Brain microvascular endothelial cell (primary cell): Measurements from ENCODE around the gene KLHDC9.

Experiments
- DNase-seq: peaks from one replicate; pipeline ENCODE4 v3.0.0-alpha.2; 2020
- H3K27ac ChIP-seq: fragments of 250-450 bp; sonication (Bioruptor Pico); 2 replicates; pipeline ENCODE4 v1.5.1; 2020; ENCODE audit warnings: mild to moderate bottlenecking, moderate library complexity
- H3K27me3 ChIP-seq: fragments of 250-450 bp; sonication (Bioruptor Pico); replicated peaks from 2 replicates; pipeline ENCODE4 v1.5.1; 2020; ENCODE audit warnings: mild to moderate bottlenecking
- H3K36me3 ChIP-seq: fragments of 250-450 bp; sonication (Bioruptor Pico); replicated peaks from 2 replicates; pipeline ENCODE4 v1.5.1; 2020; ENCODE audit warnings: mild to moderate bottlenecking
- H3K4me3 ChIP-seq: 2 replicates; pipeline ENCODE4 v1.5.1; 2011; ENCODE audit warnings: low read depth, mild to moderate bottlenecking, control low read depth, low read length, moderate library complexity
- CTCF ChIP-seq: IDR thresholded peaks from 2 replicates; pipeline ENCODE4 v1.5.1; 2011; ENCODE audit warnings: low read depth, mild to moderate bottlenecking, moderate library complexity, low read length, control low read depth, inconsistent platforms; ENCODE audit errors: missing control alignments
- in situ Hi-C: cut with HindIII; loops from 2 replicates; pipeline ENCODE4 v1.10.0; 2017; ENCODE audit warnings: low sequenced_read_pairs, low pct_ligation_motif_present

Gene KLHDC9

DNA sequence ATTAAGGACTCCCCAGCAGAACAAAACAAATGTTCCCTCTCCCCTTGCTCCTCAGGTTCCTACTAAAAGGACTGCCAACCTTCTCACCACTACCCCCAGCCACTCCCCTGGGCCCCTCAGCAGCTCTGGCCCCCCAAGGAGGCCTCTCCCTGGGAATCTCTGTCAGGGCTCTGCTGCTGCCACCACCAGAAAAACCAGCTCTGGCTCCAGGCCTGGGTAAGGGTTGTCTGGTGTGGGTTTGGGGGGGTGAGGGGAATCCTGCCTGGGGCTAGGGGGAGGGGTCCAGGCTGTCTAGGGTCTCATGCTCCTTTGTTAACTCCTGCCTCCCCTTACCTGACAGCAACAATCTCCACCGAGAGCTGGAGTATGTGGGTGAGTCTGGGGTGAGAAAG lies 13.6 kb upstream of the KLHDC9 start:
- Histone ChIP-seq H3K36me3 (no peaks in the 10 kb centered on the region), H3K27me3 (no peaks in the 10 kb centered on the region), H3K4me3 (no peak overlapping the region), H3K27ac (no peak overlapping the region)
- no peak for TF ChIP-seq CTCF
- in situ Hi-C loops = no loop called here
- no peak for DNase-seq

DNA sequence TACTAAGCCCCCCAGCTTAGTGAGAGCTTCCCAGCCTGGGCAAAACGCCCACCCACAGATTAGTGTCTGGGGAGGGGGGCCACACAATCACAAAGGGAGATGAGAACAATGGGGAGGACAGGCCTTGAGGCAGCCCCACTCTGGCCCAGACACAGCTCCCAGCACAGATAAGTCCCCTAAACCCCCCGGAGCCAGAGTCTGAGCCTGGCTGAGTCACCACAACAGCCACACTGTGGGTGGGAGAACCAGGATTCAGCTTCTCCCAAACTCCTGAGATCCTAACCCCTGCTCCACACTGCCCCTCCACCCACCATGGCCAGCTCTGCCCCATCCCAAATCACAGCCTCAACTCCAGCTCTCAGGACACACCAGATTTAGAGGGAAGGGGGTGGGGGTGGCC lies 13.0 kb upstream of the KLHDC9 start:
- DNase-seq = peak; percentile 40
- in situ Hi-C loops = no loop called here
- H3K27ac ChIP-seq = no peak overlapping the region
- H3K4me3 ChIP-seq = no peak overlapping the region
- H3K27me3 ChIP-seq = no peaks in the 10 kb centered on the region
- no peaks in the 10 kb centered on the region for H3K36me3 ChIP-seq
- TF ChIP-seq CTCF = no peak

GRCh38 chr1:161086457-161086856 lies 11.7 kb upstream of the KLHDC9 start:
- H3K36me3 ChIP-seq = no peaks in the 10 kb centered on the region
- DNase-seq = no peak

DNA sequence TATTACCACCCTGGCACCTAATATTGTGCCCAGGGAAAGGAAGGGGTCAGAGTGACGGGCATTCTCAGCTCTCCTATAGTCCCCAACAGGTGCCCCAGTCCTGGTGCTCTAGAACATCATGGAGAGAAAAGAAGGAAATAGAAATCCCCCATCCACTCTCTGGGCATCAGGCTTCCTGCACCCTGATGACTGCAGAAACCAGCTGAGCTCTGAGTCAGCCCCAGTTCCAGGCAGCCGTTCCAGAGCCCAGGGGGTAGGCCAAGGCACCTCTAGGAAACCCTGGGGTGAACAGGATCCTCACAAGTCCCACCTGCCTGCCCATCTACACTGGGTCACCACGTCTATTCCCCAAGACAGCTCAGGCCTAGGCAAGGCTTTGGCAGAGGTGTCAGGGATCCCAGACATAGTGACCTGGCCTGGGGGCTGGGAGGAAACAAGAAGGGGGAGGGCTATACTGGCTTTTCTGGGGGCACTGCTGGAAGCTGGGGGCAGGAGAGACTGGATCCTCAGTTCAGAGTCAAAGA lies 9.5 kb upstream of the KLHDC9 start:
- in situ Hi-C loops = no loop called here
- no peak overlapping the region for H3K27ac ChIP-seq
- DNase-seq = peak; percentile 35
- no peak overlapping the region for H3K4me3 ChIP-seq
- no peaks in the 10 kb centered on the region for H3K27me3 ChIP-seq
- no peaks in the 10 kb centered on the region for H3K36me3 ChIP-seq
- no peak for TF ChIP-seq CTCF

More at GRCh38 chr1:161086457-161086856, 11.7 kb upstream of the KLHDC9 start:
- no peak for TF ChIP-seq CTCF
- Histone ChIP-seq H3K27ac (no peak overlapping the region), H3K4me3 (no peak overlapping the region), H3K27me3 (no peaks in the 10 kb centered on the region)
- in situ Hi-C loops = no loop called here

- H3K27me3 ChIP-seq = no peaks in the 10 kb centered on the region
- in situ Hi-C loops = no loop called here
- no peak within 1 kb of the TSS for H3K27ac ChIP-seq
- no peak for TF ChIP-seq CTCF
- DNase-seq = no peak
- H3K36me3 ChIP-seq = no peaks in the 10 kb centered on the region
- no peak within 1 kb of the TSS for H3K4me3 ChIP-seq
Measured at GRCh38 chr1:161089251-161089924, 8.8 kb upstream of the KLHDC9 start, which contains the start of gene NECTIN4. TSS of gene NECTIN4 (minus strand) at chr1:161089558. CDS start at chr1:161089296, 262 bp downstream.

GRCh38 chr1:161089938-161090337 lies 8.2 kb upstream of the KLHDC9 start:
- no peak for DNase-seq

More at GRCh38 chr1:161089938-161090337, 8.2 kb upstream of the KLHDC9 start:
- TF ChIP-seq CTCF = no peak
- Histone ChIP-seq H3K27ac (no peak overlapping the region), H3K36me3 (no peaks in the 10 kb centered on the region), H3K27me3 (no peaks in the 10 kb centered on the region), H3K4me3 (no peak overlapping the region)
- in situ Hi-C loops = no loop called here
